ENCODE results near the gene PHF21A.

Gene PHF21A

DNA sequence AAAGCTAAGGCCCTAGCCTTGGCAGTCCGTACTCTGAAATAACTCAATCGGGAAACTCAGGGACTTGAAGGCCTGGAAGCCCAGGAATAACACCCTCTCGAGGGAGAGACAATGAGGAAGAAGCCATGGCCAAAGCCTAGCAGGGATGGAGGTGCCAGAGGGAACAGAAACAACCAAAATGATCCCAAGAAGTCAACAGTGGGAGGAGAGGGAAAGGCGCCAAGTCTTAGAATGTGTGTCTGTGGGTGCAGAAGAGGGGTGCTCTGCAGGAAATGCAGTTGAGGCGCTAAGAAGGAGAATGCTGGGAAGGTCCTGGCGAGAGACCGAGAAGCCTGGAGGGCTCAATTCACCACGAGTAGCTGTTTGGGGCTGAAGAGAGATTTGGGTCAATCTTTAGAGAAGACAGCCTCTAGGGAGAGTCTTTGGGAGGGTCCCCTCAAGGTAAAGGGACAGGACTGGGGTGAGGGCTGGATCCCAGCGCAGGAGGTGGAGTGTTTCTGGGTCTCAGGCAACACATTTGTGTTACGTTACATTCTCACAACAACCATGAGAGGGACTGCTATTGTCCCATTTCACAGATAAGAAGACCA is 236.6 kb downstream of the PHF21A start:
- no peak for DNase-seq (ENCODE audit: low spot score)

Measured in hematopoietic multipotent progenitor cell treated with erythropoietin and hydrocortisone succinate and interleukin-3 and kit ligand, for 15 days (in vitro differentiated cells).